OCI-LY7 (cell line): Measurements from ENCODE around the gene TXNDC11. TPM values are rescaled to one million over a fixed set of nuclear protein-coding genes. Genes with fewer than 3 reads are reported as not detected.

ENCODE experiments used
- BruUV-seq: library from RNA; stranded (reverse); fragments of 400-500 nt; replicated peaks from 2 replicates; lab custom pipeline; 2021; lab: Mats Ljungman, UMichigan
- CTCF ChIA-PET: fragments of 300-600 bp; sonication (Branson Sonifier 250); formaldehyde crosslinking; loops from one replicate; lab custom pipeline; 2022; ENCODE audit warnings: antibody characterized with exemption; ENCODE audit not compliant: unreplicated experiment; lab: Charles Lee
- POLR2A ChIA-PET: fragments of 300-600 bp; sonication (Branson Sonifier 250); formaldehyde crosslinking; loops from one replicate; lab custom pipeline; 2022; ENCODE audit warnings: antibody characterized with exemption; lab: Charles Lee
- DNase-seq: peaks from one replicate; pipeline ENCODE4 v3.0.0-alpha.2; 2015; ENCODE audit warnings: low spot score
- H2AFZ ChIP-seq: fragments of 200-600 bp; sonication (generic), shearing (Covaris generic); 2 replicates; pipeline ENCODE4 v1.6.1; 2014; ENCODE audit warnings: mild to moderate bottlenecking, antibody characterized with exemption, low read length, moderate library complexity
- H3K27ac ChIP-seq: fragments of 200-600 bp; sonication (generic); 2 replicates; pipeline ENCODE4 v1.5.1; 2014; ENCODE audit warnings: mixed run types, low read depth, mild to moderate bottlenecking, moderate library complexity, low read length, inconsistent platforms; ENCODE audit not compliant: poor library complexity, severe bottlenecking
- H3K36me3 ChIP-seq: fragments of 200-600 bp; sonication (generic); 2 replicates; pipeline ENCODE4 v1.6.1; 2014; ENCODE audit warnings: mild to moderate bottlenecking, antibody characterized with exemption, low read length, moderate library complexity, mixed read lengths; ENCODE audit not compliant: insufficient read depth
- H3K4me1 ChIP-seq: fragments of 200-600 bp; sonication (generic); 2 replicates; pipeline ENCODE4 v1.5.1; 2014; ENCODE audit warnings: mild to moderate bottlenecking, low read length; ENCODE audit not compliant: insufficient read depth, poor library complexity, severe bottlenecking
- H3K4me2 ChIP-seq: fragments of 200-600 bp; sonication (generic); 2 replicates; pipeline ENCODE4 v1.6.1; 2014; ENCODE audit warnings: mild to moderate bottlenecking, low read length
- H3K4me3 ChIP-seq: fragments of 200-600 bp; sonication (generic); 2 replicates; pipeline ENCODE4 v1.5.1; 2014; ENCODE audit warnings: mild to moderate bottlenecking, low read depth, low read length; ENCODE audit not compliant: poor library complexity, severe bottlenecking
- H3K79me2 ChIP-seq: fragments of 200-600 bp; sonication (generic); 2 replicates; pipeline ENCODE4 v1.6.1; 2016; ENCODE audit warnings: low read depth, mild to moderate bottlenecking, low read length, moderate library complexity, mixed read lengths; ENCODE audit not compliant: insufficient read depth
- H3K9me2 ChIP-seq: fragments of 200-600 bp; sonication (generic); 2 replicates; pipeline ENCODE4 v1.6.1; 2016; ENCODE audit warnings: mild to moderate bottlenecking, low read length, mixed read lengths; ENCODE audit not compliant: insufficient read depth
- H3K9me3 ChIP-seq: fragments of 200-600 bp; sonication (generic); 2 replicates; pipeline ENCODE4 v1.6.1; 2014; ENCODE audit warnings: mild to moderate bottlenecking, mixed run types, low read length, mixed read lengths
- H4K20me1 ChIP-seq: fragments of 200-600 bp; sonication (generic); 2 replicates; pipeline ENCODE4 v1.6.1; 2014; ENCODE audit warnings: mild to moderate bottlenecking, antibody characterized with exemption, low read length, moderate library complexity, mixed read lengths; ENCODE audit not compliant: insufficient read depth
- CTCF ChIP-seq: fragments of 200-600 bp; sonication (generic); conservative IDR thresholded peaks from 2 replicates; pipeline ENCODE4 v1.5.1; 2014; ENCODE audit warnings: mild to moderate bottlenecking, antibody characterized with exemption, low read length, moderate library complexity, mixed read lengths
- EZH2phosphoT487 ChIP-seq: fragments of 200-600 bp; sonication (generic); IDR thresholded peaks from 2 replicates; pipeline ENCODE4 v1.6.1; 2018; ENCODE audit warnings: low read depth, borderline replicate concordance, mild to moderate bottlenecking, mixed run types, antibody characterized with exemption, low read length, moderate library complexity, mixed read lengths
- intact Hi-C: fragments of 100-400 bp; cut with micrococcal nuclease; formaldehyde crosslinking; loops from one replicate; pipeline ENCODE4 v1.10.0; 2022; ENCODE audit not compliant: unreplicated experiment
- total RNA-seq, 2 experiments: library from RNA; depleted of rRNA in 1 of 2; stranded (reverse); fragments of >200 nt in 1 of 2; shearing (Covaris generic) in 1 of 2; gene quantifications; 2 replicates each; pipeline ENCODE4 v1.2.3, GENCODE V29; 2014 to 2022

The TXNDC11 gene
- total RNA-seq, 2 experiments from 2014 or later, result 88.6 to 96.0 TPM

GRCh38 chr16:11688520-11688886, 54.2 kb downstream of the TXNDC11 start:
- peaks cover 87% of the 10 kb centered on the region for H3K4me1 ChIP-seq
- H3K9me2 ChIP-seq, result no peaks in the 10 kb centered on the region
- ChIA-PET POLR2A (interaction anchor here (0.7 to 2.9 kb wide), 18 partner anchors 8 to 276 kb away, joined by 3 to 15 read pairs (median 4); partner anchors contain the start of genes TNFRSF17 and TXNDC11), CTCF (interaction anchor here (0.5 to 1.1 kb wide), 4 partner anchors 23 to 290 kb away, joined by 3 to 5 read pairs (median 4); partner anchors contain the start of gene ZC3H7A)
- peak overlapping the region; percentile 98 for H3K27ac ChIP-seq
- H3K4me2 ChIP-seq, result peak overlapping the region; percentile 80
- peak overlapping the region; percentile 14; the same call in 1 of the 2 replicates for H2AFZ ChIP-seq
- no peaks in the 10 kb centered on the region for H3K9me3 ChIP-seq
- H3K4me3 ChIP-seq, result peak overlapping the region; percentile 65
- peaks cover 56% of the 10 kb centered on the region for H3K79me2 ChIP-seq
- TF ChIP-seq CTCF (no peak), EZH2phosphoT487 (no peak)
- intact Hi-C loops, result loop anchor here (2.0 to 5.0 kb wide), 4 partner anchors 26 to 124 kb away; partner anchors contain the start of gene ZC3H7A
- BruUV-seq, result TSS peak; percentile 85
- peaks cover 78% of the 10 kb centered on the region for H3K36me3 ChIP-seq
- H4K20me1 ChIP-seq, result no peaks in the 10 kb centered on the region
- no peak for DNase-seq

- CTCF ChIA-PET, result interaction anchor here (0.5 kb wide), 1 partner anchor 290 kb away, joined by 4 read pairs; no protein-coding TSS in a partner anchor
- intact Hi-C loops, result loop anchor here (2.0 to 5.0 kb wide), 4 partner anchors 27 to 124 kb away; partner anchors contain the start of gene ZC3H7A
- H3K79me2 ChIP-seq, result peaks cover 56% of the 10 kb centered on the region
Measured at GRCh38 chr16:11687601-11688519, 54.8 kb downstream of the TXNDC11 start.

More at GRCh38 chr16:11687601-11688519, 54.8 kb downstream of the TXNDC11 start:
- peak overlapping the region; percentile 14; the same call in 1 of the 2 replicates for H2AFZ ChIP-seq
- TF ChIP-seq CTCF (no peak), EZH2phosphoT487 (no peak)
- no peaks in the 10 kb centered on the region for H3K9me2 ChIP-seq
- peak overlapping the region; percentile 65 for H3K4me3 ChIP-seq
- no TSS peak for BruUV-seq
- peak overlapping the region; percentile 98 for H3K27ac ChIP-seq
- POLR2A ChIA-PET, result interaction anchor here (0.7 to 1.9 kb wide), 11 partner anchors 7 to 94 kb away, joined by 3 to 8 read pairs (median 4); partner anchors contain the start of gene TXNDC11
- H3K36me3 ChIP-seq, result peaks cover 77% of the 10 kb centered on the region
- no peaks in the 10 kb centered on the region for H4K20me1 ChIP-seq
- peak overlapping the region; percentile 80 for H3K4me2 ChIP-seq
- H3K4me1 ChIP-seq, result peaks cover 94% of the 10 kb centered on the region
- peak; percentile 62 for DNase-seq
- no peaks in the 10 kb centered on the region for H3K9me3 ChIP-seq
